Measurements from ENCODE around the gene TBRG4.

The TBRG4 gene

DNA sequence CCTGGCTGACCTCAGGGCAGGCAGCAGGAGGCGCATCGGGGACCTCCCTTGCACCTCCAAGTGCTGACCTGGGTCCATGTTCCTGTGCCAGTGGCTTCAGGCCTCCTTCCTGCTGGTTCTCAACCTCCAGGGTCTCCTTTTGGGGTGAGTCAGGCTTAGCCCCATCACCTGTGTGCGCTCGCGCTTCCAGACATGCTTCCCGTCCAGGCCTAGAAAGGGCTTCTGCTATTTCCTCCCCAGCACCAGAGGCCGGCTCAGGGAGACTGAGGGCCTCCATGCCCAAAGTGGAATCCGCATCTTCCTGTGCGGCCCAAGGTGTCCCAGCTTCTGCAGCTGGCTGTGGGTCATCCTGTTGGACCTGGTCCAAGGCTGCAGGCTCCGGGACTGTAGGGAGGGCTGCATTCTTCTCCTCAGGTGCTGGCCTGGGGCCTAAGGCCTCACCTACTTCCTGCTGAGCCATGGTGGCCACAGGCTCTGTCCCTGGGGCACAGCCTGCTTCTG lies 28.6 kb downstream of the TBRG4 start:
- H3K79me1 ChIP-seq (replicated peaks; ENCODE audit: low read length, poor library complexity, severe bottlenecking): peaks cover 2% of the 10 kb centered on the region
- no peak overlapping the region for H3K4ac ChIP-seq (ENCODE audit: low read depth in 1 of 2, low read length in 2 of 2)
- no peak overlapping the region for H3K18ac ChIP-seq (ENCODE audit: low read depth in 1 of 2, low read length in 2 of 2)
- no peak overlapping the region for H3K27ac ChIP-seq (ENCODE audit: low read length, poor library complexity, severe bottlenecking)
- H4K8ac ChIP-seq (ENCODE audit: low read length): no peak overlapping the region
- peaks cover 12% of the 10 kb centered on the region for H3K4me1 ChIP-seq (ENCODE audit: control insufficient read depth, insufficient read depth, low read depth, low read length)
- no peak overlapping the region for H4K91ac ChIP-seq (ENCODE audit: low read length)
- H2AK5ac ChIP-seq (ENCODE audit: low read length, severe bottlenecking): no peak overlapping the region
- H2AFZ ChIP-seq (ENCODE audit: low read depth, low read length): no peak overlapping the region
- H3K23ac ChIP-seq (ENCODE audit: low read length in 2 of 2): no peak overlapping the region
- no peaks in the 10 kb centered on the region for H3K9me3 ChIP-seq (ENCODE audit: control insufficient read depth, low read length)
- H2BK120ac ChIP-seq (ENCODE audit: low read depth, low read length): no peak overlapping the region
- H3K9ac ChIP-seq (ENCODE audit: low read length): no peak overlapping the region
- H3K27me3 ChIP-seq (ENCODE audit: control insufficient read depth in 1 of 2, insufficient read depth in 1 of 2, low read length in 2 of 2): no peaks in the 10 kb centered on the region
- H3K4me3 ChIP-seq (ENCODE audit: insufficient read depth in 1 of 2, low read depth in 1 of 2, low read length in 2 of 2): no peak overlapping the region
- peaks cover 6 to 54% of the 10 kb centered on the region in 2 experiments for H3K36me3 ChIP-seq (ENCODE audit: control insufficient read depth in 1 of 2, insufficient read depth in 2 of 2, low read depth in 1 of 2, low read length in 2 of 2)
- no peak overlapping the region for H3K4me2 ChIP-seq (ENCODE audit: low read length, poor library complexity, severe bottlenecking)
- H2BK15ac ChIP-seq (ENCODE audit: low read depth, poor library complexity, severe bottlenecking): no peak overlapping the region
- DNase-seq: no peak
- WGBS: 89% methylated on average over 10 of the region's 10 CpGs
- no peak overlapping the region for H2BK12ac ChIP-seq (ENCODE audit: low read length in 2 of 2)
- no peak overlapping the region for H3K14ac ChIP-seq (ENCODE audit: low read length in 2 of 2)
- H2BK5ac ChIP-seq (ENCODE audit: low read depth, low read length, poor library complexity, severe bottlenecking): no peak overlapping the region

DNA sequence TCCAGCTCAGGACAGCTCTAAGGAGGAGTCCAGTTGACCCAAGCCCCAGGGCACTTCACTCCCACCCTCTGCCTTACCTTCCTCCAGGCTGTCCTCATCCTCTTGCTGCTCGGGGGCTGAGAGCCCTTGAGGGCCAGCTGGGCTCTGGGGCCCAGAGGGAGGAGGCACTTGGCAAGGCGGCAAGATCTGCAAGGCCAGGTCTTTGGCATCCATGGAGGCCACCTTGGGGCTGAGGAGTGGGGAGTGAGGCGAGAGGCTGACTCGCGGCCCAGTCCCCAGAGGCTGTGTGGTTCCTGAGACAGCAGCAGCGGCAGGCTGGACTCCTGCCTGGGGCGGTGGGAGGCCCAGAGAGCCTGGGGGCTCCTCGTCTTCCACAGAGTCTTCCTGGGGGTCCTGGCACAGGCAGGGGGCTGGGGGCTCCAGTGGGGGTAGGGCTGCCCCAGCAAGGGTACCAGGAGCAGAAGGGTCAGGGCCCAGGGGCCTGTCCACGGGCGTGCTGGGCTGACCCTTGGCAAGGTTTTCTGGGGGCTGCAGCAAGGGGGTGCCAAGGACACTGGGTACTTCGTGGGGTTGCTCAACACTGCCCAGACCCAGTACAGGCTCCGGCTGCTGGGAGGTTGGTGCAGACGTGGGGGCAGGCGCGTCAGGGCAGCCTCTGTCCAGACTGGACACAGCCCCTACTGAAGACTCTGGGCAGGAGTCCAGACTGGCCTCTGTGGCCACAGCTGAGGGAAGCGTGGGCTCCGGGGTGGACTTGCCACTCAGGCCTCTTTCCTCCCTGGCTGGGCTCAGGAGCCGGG lies 29.3 kb downstream of the TBRG4 start:
- DNase-seq: no peak
- H3K9ac ChIP-seq (ENCODE audit: low read length): no peak overlapping the region
- no peak overlapping the region for H2AK5ac ChIP-seq (ENCODE audit: low read length, severe bottlenecking)
- H3K27me3 ChIP-seq (ENCODE audit: control insufficient read depth in 1 of 2, insufficient read depth in 1 of 2, low read length in 2 of 2): no peaks in the 10 kb centered on the region
- H2BK15ac ChIP-seq (ENCODE audit: low read depth, poor library complexity, severe bottlenecking): no peak overlapping the region
- no peak overlapping the region for H2AFZ ChIP-seq (ENCODE audit: low read depth, low read length)
- no peak overlapping the region for H2BK12ac ChIP-seq (ENCODE audit: low read length in 2 of 2)
- H3K36me3 ChIP-seq (ENCODE audit: control insufficient read depth in 1 of 2, insufficient read depth in 2 of 2, low read depth in 1 of 2, low read length in 2 of 2): peaks cover 10 to 58% of the 10 kb centered on the region in 2 experiments
- H3K4me3 ChIP-seq (ENCODE audit: insufficient read depth in 1 of 2, low read depth in 1 of 2, low read length in 2 of 2): no peak overlapping the region
- H2BK120ac ChIP-seq (ENCODE audit: low read depth, low read length): no peak overlapping the region
- no peak overlapping the region for H4K91ac ChIP-seq (ENCODE audit: low read length)
- 89% methylated on average over 18 of the region's 18 CpGs for WGBS
- no peak overlapping the region for H3K14ac ChIP-seq (ENCODE audit: low read length in 2 of 2)
- no peak overlapping the region for H3K4me2 ChIP-seq (ENCODE audit: low read length, poor library complexity, severe bottlenecking)
- no peak overlapping the region for H2BK5ac ChIP-seq (ENCODE audit: low read depth, low read length, poor library complexity, severe bottlenecking)
- H3K27ac ChIP-seq (ENCODE audit: low read length, poor library complexity, severe bottlenecking): no peak overlapping the region
- no peak overlapping the region for H3K23ac ChIP-seq (ENCODE audit: low read length in 2 of 2)
- no peak overlapping the region for H3K18ac ChIP-seq (ENCODE audit: low read depth in 1 of 2, low read length in 2 of 2)
- H3K4me1 ChIP-seq (ENCODE audit: control insufficient read depth, insufficient read depth, low read depth, low read length): peaks cover 11% of the 10 kb centered on the region
- no peaks in the 10 kb centered on the region for H3K9me3 ChIP-seq (ENCODE audit: control insufficient read depth, low read length)
- no peak overlapping the region for H4K8ac ChIP-seq (ENCODE audit: low read length)
- no peak overlapping the region for H3K4ac ChIP-seq (ENCODE audit: low read depth in 1 of 2, low read length in 2 of 2)
- no peaks in the 10 kb centered on the region for H3K79me1 ChIP-seq (replicated peaks; ENCODE audit: low read length, poor library complexity, severe bottlenecking)

DNA sequence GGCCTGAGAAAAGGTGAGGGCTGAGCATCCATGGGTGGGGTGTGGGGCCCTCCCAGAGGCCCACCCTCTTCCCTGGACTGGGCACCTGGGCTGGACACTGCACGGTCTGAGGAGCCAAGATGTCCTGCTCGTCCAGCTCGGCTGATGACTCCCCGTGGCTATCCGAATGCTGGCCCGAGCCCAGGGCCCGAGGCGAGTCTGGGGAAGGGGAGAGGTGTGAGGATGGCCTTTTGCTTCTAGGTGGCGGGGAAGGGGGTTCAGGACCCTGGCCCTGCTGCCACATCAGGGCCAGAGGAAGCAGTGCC lies 29.9 kb downstream of the TBRG4 start:
- no peak overlapping the region for H4K91ac ChIP-seq (ENCODE audit: low read length)
- no peak for DNase-seq
- WGBS: 92% methylated on average over 9 of the region's 9 CpGs

DNA sequence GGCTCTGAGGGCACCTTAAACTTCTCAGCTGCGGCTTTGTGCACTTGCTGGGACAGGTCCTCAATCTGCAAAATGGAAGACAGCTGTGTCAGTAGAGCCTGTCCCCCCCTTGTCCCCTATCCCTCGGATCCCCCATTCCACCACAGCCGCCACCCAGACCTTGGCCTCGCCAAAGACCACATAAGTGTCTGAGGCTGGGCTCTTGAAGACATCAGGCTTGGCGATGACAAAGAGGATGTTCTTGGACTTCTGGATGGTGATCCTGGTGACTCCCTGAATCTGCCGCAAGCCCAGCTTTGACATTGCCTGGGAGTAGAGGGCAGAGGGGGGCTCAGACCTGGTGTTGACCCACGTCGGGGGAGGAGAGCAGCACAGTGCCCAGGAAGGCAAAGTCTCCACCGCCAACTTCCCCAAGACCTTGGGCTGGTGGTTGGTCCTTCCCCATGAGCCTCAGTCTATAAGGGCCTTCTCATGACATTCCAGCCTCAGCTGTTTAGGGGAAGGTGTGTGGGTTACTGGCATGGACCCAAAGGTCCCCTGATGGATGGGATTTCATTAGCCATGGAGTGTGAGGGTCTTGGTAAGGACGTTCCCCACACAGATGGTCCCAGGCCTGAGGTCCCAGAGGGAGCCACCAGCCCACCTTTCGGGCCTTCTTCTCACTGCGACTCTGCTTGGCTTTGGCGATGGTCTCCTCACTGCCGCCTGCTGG lies 30.4 kb downstream of the TBRG4 start:
- Histone ChIP-seq H3K23ac (ENCODE audit: low read length in 2 of 2) (no peak overlapping the region), H3K4me3 (ENCODE audit: insufficient read depth in 1 of 2, low read depth in 1 of 2, low read length in 2 of 2) (no peak overlapping the region), H3K4me1 (ENCODE audit: control insufficient read depth, insufficient read depth, low read depth, low read length) (peaks cover 8% of the 10 kb centered on the region), H3K27me3 (ENCODE audit: control insufficient read depth in 1 of 2, insufficient read depth in 1 of 2, low read length in 2 of 2) (no peaks in the 10 kb centered on the region), H2BK15ac (ENCODE audit: low read depth, poor library complexity, severe bottlenecking) (no peak overlapping the region), H3K4ac (ENCODE audit: low read depth in 1 of 2, low read length in 2 of 2) (no peak overlapping the region), H3K79me1 (replicated peaks; ENCODE audit: low read length, poor library complexity, severe bottlenecking) (peaks cover 1% of the 10 kb centered on the region), H3K14ac (ENCODE audit: low read length in 2 of 2) (no peak overlapping the region), H2BK5ac (ENCODE audit: low read depth, low read length, poor library complexity, severe bottlenecking) (no peak overlapping the region), H2BK12ac (ENCODE audit: low read length in 2 of 2) (no peak overlapping the region), H4K91ac (ENCODE audit: low read length) (no peak overlapping the region), H3K27ac (ENCODE audit: low read length, poor library complexity, severe bottlenecking) (no peak overlapping the region), H2AK5ac (ENCODE audit: low read length, severe bottlenecking) (no peak overlapping the region), H3K9ac (ENCODE audit: low read length) (no peak overlapping the region), H2BK120ac (ENCODE audit: low read depth, low read length) (no peak overlapping the region), H3K9me3 (ENCODE audit: control insufficient read depth, low read length) (no peaks in the 10 kb centered on the region), H2AFZ (ENCODE audit: low read depth, low read length) (no peak overlapping the region), H3K18ac (ENCODE audit: low read depth in 1 of 2, low read length in 2 of 2) (no peak overlapping the region), H3K36me3 (ENCODE audit: control insufficient read depth in 1 of 2, insufficient read depth in 2 of 2, low read depth in 1 of 2, low read length in 2 of 2) (peaks cover 21 to 69% of the 10 kb centered on the region in 2 experiments), H3K4me2 (ENCODE audit: low read length, poor library complexity, severe bottlenecking) (no peak overlapping the region), H4K8ac (ENCODE audit: low read length) (no peak overlapping the region)
- 91% methylated on average over 13 of the region's 14 CpGs for WGBS
- DNase-seq: no peak

More for the DNA sequence above, 29.9 kb downstream of the TBRG4 start:
- Histone ChIP-seq H2BK120ac (ENCODE audit: low read depth, low read length) (no peak overlapping the region), H3K23ac (ENCODE audit: low read length in 2 of 2) (no peak overlapping the region), H3K4me2 (ENCODE audit: low read length, poor library complexity, severe bottlenecking) (no peak overlapping the region), H3K79me1 (replicated peaks; ENCODE audit: low read length, poor library complexity, severe bottlenecking) (peaks cover 1% of the 10 kb centered on the region), H3K9ac (ENCODE audit: low read length) (no peak overlapping the region), H4K8ac (ENCODE audit: low read length) (no peak overlapping the region), H2BK5ac (ENCODE audit: low read depth, low read length, poor library complexity, severe bottlenecking) (no peak overlapping the region), H3K9me3 (ENCODE audit: control insufficient read depth, low read length) (no peaks in the 10 kb centered on the region), H2AFZ (ENCODE audit: low read depth, low read length) (no peak overlapping the region), H3K18ac (ENCODE audit: low read depth in 1 of 2, low read length in 2 of 2) (no peak overlapping the region), H3K14ac (ENCODE audit: low read length in 2 of 2) (no peak overlapping the region), H2AK5ac (ENCODE audit: low read length, severe bottlenecking) (no peak overlapping the region), H3K4ac (ENCODE audit: low read depth in 1 of 2, low read length in 2 of 2) (no peak overlapping the region), H2BK15ac (ENCODE audit: low read depth, poor library complexity, severe bottlenecking) (no peak overlapping the region), H3K36me3 (ENCODE audit: control insufficient read depth in 1 of 2, insufficient read depth in 2 of 2, low read depth in 1 of 2, low read length in 2 of 2) (peaks cover 16 to 64% of the 10 kb centered on the region in 2 experiments), H3K27me3 (ENCODE audit: control insufficient read depth in 1 of 2, insufficient read depth in 1 of 2, low read length in 2 of 2) (no peaks in the 10 kb centered on the region), H3K4me3 (ENCODE audit: insufficient read depth in 1 of 2, low read depth in 1 of 2, low read length in 2 of 2) (no peak overlapping the region), H2BK12ac (ENCODE audit: low read length in 2 of 2) (no peak overlapping the region), H3K4me1 (ENCODE audit: control insufficient read depth, insufficient read depth, low read depth, low read length) (peaks cover 11% of the 10 kb centered on the region), H3K27ac (ENCODE audit: low read length, poor library complexity, severe bottlenecking) (no peak overlapping the region)
